ENCODE results near the gene PDCD4.

GRCh38 chr10:110903280-110904278, 31.9 kb downstream of the PDCD4 start:
- no peak for TF ChIP-seq ZNF384 (IDR thresholded peaks at IDR 0.05)
- TF ChIP-seq LEF1 (IDR thresholded peaks at IDR 0.05; ENCODE audit: borderline replicate concordance), result no peak
- TF ChIP-seq SP1 (IDR thresholded peaks at IDR 0.05), result no peak
- no peak for TF ChIP-seq ELF4 (IDR thresholded peaks at IDR 0.05)
- no peak for TF ChIP-seq FOXK2 (IDR thresholded peaks at IDR 0.05)
- no peak for TF ChIP-seq BHLHE40 (IDR thresholded peaks at IDR 0.05; ENCODE audit: borderline replicate concordance)
- TF ChIP-seq FOXM1 (IDR thresholded peaks at IDR 0.05; ENCODE audit: borderline replicate concordance), result no peak
- no peak for TF ChIP-seq HDGF (IDR thresholded peaks at IDR 0.05; ENCODE audit: borderline replicate concordance)

Data from HEK293T (cell line).